Caco-2 (cell line): ENCODE results near the gene KCNN3. TPM values are rescaled to one million over a fixed set of nuclear protein-coding genes. Genes with fewer than 3 reads are reported as not detected.

Experiments
- BruUV-seq: library from RNA; stranded (reverse); fragments of 400-500 nt; replicated peaks from 2 replicates; lab custom pipeline; 2021; lab: Mats Ljungman, UMichigan
- CTCF ChIA-PET: fragments of 300-600 bp; sonication (Branson Sonifier 250); formaldehyde crosslinking; loops from one replicate; lab custom pipeline; 2022; ENCODE audit warnings: antibody characterized with exemption; lab: Charles Lee
- POLR2A ChIA-PET: fragments of 300-600 bp; sonication (Branson Sonifier 250); formaldehyde crosslinking; loops from one replicate; lab custom pipeline; 2022; ENCODE audit warnings: antibody characterized with exemption; lab: Charles Lee
- DNase-seq, 2 experiments: peaks; one replicate each; pipeline versions ENCODE4 v3.0.0 to v3.0.0-alpha.2; 2020 to 2022
- H3K27me3 ChIP-seq: replicated peaks from 2 replicates; pipeline ENCODE4 v1.6.0; 2011; ENCODE audit warnings: low read length; ENCODE audit not compliant: control insufficient read depth, insufficient read depth
- H3K36me3 ChIP-seq: 2 replicates; pipeline ENCODE4 v1.5.1; 2011; ENCODE audit warnings: low read length; ENCODE audit not compliant: control insufficient read depth, insufficient read depth
- H3K4me1 ChIP-seq: fragments of 250-450 bp; sonication (Bioruptor Pico); 2 replicates; pipeline ENCODE4 v1.5.1; 2020; ENCODE audit warnings: mild to moderate bottlenecking
- H3K4me3 ChIP-seq: 2 replicates; pipeline ENCODE4 v1.5.1; 2011; ENCODE audit warnings: low read depth, mild to moderate bottlenecking, control low read depth, low read length
- H3K9me3 ChIP-seq: fragments of 250-450 bp; sonication (Bioruptor Pico); 2 replicates; pipeline ENCODE4 v1.5.1; 2020; ENCODE audit warnings: mild to moderate bottlenecking, moderate library complexity
- H3K27ac Mint-ChIP-seq: one replicate; pipeline ENCODE4 v1.8.0; 2022; ENCODE audit warnings: mixed read lengths; ENCODE audit not compliant: unreplicated experiment
- H3K27me3 Mint-ChIP-seq: one replicate; pipeline ENCODE4 v1.8.0; 2022; ENCODE audit warnings: mixed read lengths; ENCODE audit not compliant: insufficient read depth, unreplicated experiment
- H3K36me3 Mint-ChIP-seq: one replicate; pipeline ENCODE4 v1.8.0; 2022; ENCODE audit warnings: mild to moderate bottlenecking, mixed read lengths; ENCODE audit not compliant: insufficient read depth, unreplicated experiment
- H3K4me1 Mint-ChIP-seq: one replicate; pipeline ENCODE4 v1.8.0; 2022; ENCODE audit warnings: low read depth, mixed read lengths; ENCODE audit not compliant: unreplicated experiment
- H3K4me3 Mint-ChIP-seq: one replicate; pipeline ENCODE4 v1.8.0; 2022; ENCODE audit warnings: mild to moderate bottlenecking, moderate library complexity, mixed read lengths; ENCODE audit not compliant: unreplicated experiment
- H3K9me3 Mint-ChIP-seq: one replicate; pipeline ENCODE4 v1.8.0; 2022; ENCODE audit warnings: mixed read lengths; ENCODE audit not compliant: unreplicated experiment
- CTCF ChIP-seq, 2 experiments: fragments of 200-600 bp in 1 of 2; IDR thresholded peaks; 1 replicate in 1 of 2; 2 replicates in 1 of 2; pipeline versions ENCODE4 v1.5.1 to v1.8.0; 2011 to 2022; ENCODE audit warnings: antibody characterized with exemption in 1 of 2, control low read depth in 1 of 2, inconsistent platforms in 1 of 2, low read depth in 1 of 2, low read length in 1 of 2, mild to moderate bottlenecking in 1 of 2, moderate library complexity in 1 of 2; ENCODE audit not compliant: insufficient read depth in 1 of 2, severe bottlenecking in 1 of 2, unreplicated experiment in 1 of 2
- intact Hi-C: fragments of 100-400 bp; cut with micrococcal nuclease; formaldehyde crosslinking; loops from one replicate; pipeline ENCODE4 v1.10.0; 2022; ENCODE audit not compliant: unreplicated experiment
- total RNA-seq: library from RNA; stranded (reverse); gene quantifications from 2 replicates; pipeline ENCODE4 v1.2.3, GENCODE V29; 2022

Gene KCNN3
- total RNA-seq, 1 experiment from 2014 or later, result 0.05 TPM

GRCh38 chr1:154813300-154813816 lies 56.7 kb downstream of the KCNN3 start:
- H3K4me1 Mint-ChIP-seq, result peaks cover 1% of the 10 kb centered on the region
- BruUV-seq, result no TSS peak
- H3K36me3 Mint-ChIP-seq, result no peaks in the 10 kb centered on the region
- Histone ChIP-seq H3K27me3 (no peaks in the 10 kb centered on the region; the same call in 1 of the 2 replicates), H3K36me3 (no peaks in the 10 kb centered on the region), H3K4me1 (peaks cover 5% of the 10 kb centered on the region), H3K9me3 (no peaks in the 10 kb centered on the region), H3K4me3 (no peak overlapping the region)
- H3K4me3 Mint-ChIP-seq, result no peak overlapping the region
- ChIA-PET CTCF (no interaction called here), POLR2A (no interaction called here)
- H3K27me3 Mint-ChIP-seq, result peaks cover 22% of the 10 kb centered on the region
- peak overlapping the region; percentile 17 for H3K27ac Mint-ChIP-seq
- no peaks in the 10 kb centered on the region for H3K9me3 Mint-ChIP-seq
- TF ChIP-seq CTCF (IDR thresholded peaks at IDR 0.05; ENCODE audit: insufficient read depth in 1 of 2, low read depth in 1 of 2, low read length in 1 of 2, severe bottlenecking in 1 of 2, unreplicated experiment in 1 of 2), result no peak
- intact Hi-C loops, result no loop called here
- no peak for DNase-seq

GRCh38 chr1:154812877-154813276 lies 57.2 kb downstream of the KCNN3 start:
- Mint-ChIP-seq H3K4me1 (peaks cover 6% of the 10 kb centered on the region), H3K36me3 (no peaks in the 10 kb centered on the region), H3K27me3 (peaks cover 27% of the 10 kb centered on the region), H3K27ac (no peak overlapping the region), H3K9me3 (no peaks in the 10 kb centered on the region), H3K4me3 (no peak overlapping the region)
- Histone ChIP-seq H3K4me3 (no peak overlapping the region), H3K27me3 (no peaks in the 10 kb centered on the region; the same call in 1 of the 2 replicates), H3K4me1 (peaks cover 8% of the 10 kb centered on the region), H3K36me3 (no peaks in the 10 kb centered on the region), H3K9me3 (no peaks in the 10 kb centered on the region)
- POLR2A ChIA-PET, result no interaction called here
- intact Hi-C loops, result no loop called here
- BruUV-seq, result no TSS peak
- CTCF ChIA-PET, result interaction anchor here (0.7 kb wide), 1 partner anchor 12 kb away, joined by 4 read pairs; no protein-coding TSS in a partner anchor
- no peak for DNase-seq
- TF ChIP-seq CTCF (IDR thresholded peaks at IDR 0.05; ENCODE audit: insufficient read depth in 1 of 2, low read depth in 1 of 2, low read length in 1 of 2, severe bottlenecking in 1 of 2, unreplicated experiment in 1 of 2), result no peak

- no peak for TF ChIP-seq CTCF (IDR thresholded peaks at IDR 0.05; ENCODE audit: insufficient read depth in 1 of 2, low read depth in 1 of 2, low read length in 1 of 2, severe bottlenecking in 1 of 2, unreplicated experiment in 1 of 2)
- no peak for DNase-seq
- no peak overlapping the region for H3K4me3 Mint-ChIP-seq
- Histone ChIP-seq H3K4me3 (no peak overlapping the region), H3K36me3 (no peaks in the 10 kb centered on the region), H3K4me1 (peaks cover 8% of the 10 kb centered on the region), H3K9me3 (no peaks in the 10 kb centered on the region), H3K27me3 (no peaks in the 10 kb centered on the region; the same call in 1 of the 2 replicates)
- no TSS peak for BruUV-seq
- POLR2A ChIA-PET, result no interaction called here
- no peaks in the 10 kb centered on the region for H3K36me3 Mint-ChIP-seq
- H3K27ac Mint-ChIP-seq, result no peak overlapping the region
- intact Hi-C loops, result no loop called here
- H3K9me3 Mint-ChIP-seq, result no peaks in the 10 kb centered on the region
- peaks cover 8% of the 10 kb centered on the region for H3K4me1 Mint-ChIP-seq
- peaks cover 27% of the 10 kb centered on the region for H3K27me3 Mint-ChIP-seq
- CTCF ChIA-PET, result no interaction called here
Observed at GRCh38 chr1:154810571-154810970, 59.5 kb downstream of the KCNN3 start.
